ENCODE results near the gene TRAPPC6A. TPM values are rescaled to one million over a fixed set of nuclear protein-coding genes. Genes with fewer than 3 reads are reported as not detected.

The TRAPPC6A gene
- total and polyA plus RNA-seq, 9 of the 15 experiments (the other 6 are each of a cell fraction or from before 2014, with no cell fraction given) = 0.82 to 23.6 (median 11.6) TPM

DNA sequence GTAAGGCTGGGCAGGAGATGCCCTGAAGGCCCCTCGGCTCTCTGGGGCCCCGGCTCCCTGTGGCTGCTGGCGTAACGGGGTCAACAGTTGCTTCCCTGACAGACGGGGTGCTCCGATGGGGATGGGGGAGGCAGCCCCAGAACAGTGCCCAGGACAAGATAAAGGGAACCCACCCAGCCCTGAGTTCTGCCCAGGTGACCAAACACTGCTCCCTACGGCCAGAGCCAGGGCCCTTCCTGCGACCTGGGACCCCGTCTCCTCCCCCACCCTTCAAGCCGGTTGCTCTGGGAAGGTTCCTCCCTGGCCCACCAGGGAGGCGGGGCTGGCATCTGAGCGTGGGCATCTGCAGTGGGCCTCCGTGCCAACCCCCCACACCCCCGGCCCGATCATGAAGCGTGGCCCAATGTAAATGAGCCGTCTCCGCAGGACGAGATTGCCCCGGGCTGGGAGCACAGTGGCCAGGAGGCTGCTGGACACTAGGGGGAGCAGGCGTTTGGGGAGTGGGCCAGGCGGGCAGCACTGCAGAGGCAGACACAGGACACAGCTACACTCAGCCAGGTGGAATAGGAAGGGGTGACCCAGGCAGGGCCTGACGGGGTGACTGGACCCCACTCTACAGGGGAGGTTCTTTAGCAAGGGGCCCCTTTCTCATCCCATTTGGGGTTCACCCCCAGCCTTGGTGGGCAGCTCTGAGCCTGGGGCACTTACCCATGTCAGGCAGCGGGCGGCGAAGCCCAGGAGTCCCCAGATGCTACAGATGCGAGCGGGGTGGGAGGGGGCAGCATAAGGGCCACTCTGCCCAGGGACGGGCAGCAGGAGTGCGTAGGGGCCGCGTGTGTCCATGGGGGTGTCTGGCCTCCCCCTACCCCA, 16.1 kb downstream of the TRAPPC6A start:
- 26% methylated on average over 30 of the region's 32 CpGs for WGBS (ENCODE audit: insufficient coverage, low coverage, missing lambda C conversion rate)
- FAIRE-seq (peak; percentile 55), DNase-seq (ENCODE audit: extremely low read depth in 1 of 4, low spot score in 3 of 4) (peak; percentile 49 to 66 (median 60)), ATAC-seq (peak; percentile 87)
- Histone ChIP-seq H3K4me3 (no peak overlapping the region), H3K4me1 (replicated peaks in 1 of 2; ENCODE audit: control insufficient read depth in 2 of 2, insufficient read depth in 2 of 2, low read length in 2 of 2) (peaks cover 3 to 70% of the 10 kb centered on the region in 2 experiments; a peak in 3 of 5 replicates), H3K36me3 (ENCODE audit: control insufficient read depth, insufficient read depth, low read length) (no peaks in the 10 kb centered on the region), H3K27me3 (ENCODE audit: control insufficient read depth in 2 of 2, insufficient read depth in 2 of 2, low read length in 2 of 2) (peaks cover 6 to 26% of the 10 kb centered on the region in 2 experiments; a peak in 4 of 5 replicates), H3K27ac (ENCODE audit: extremely low read depth, low read depth, low read length) (no peak overlapping the region), H3K9me3 (replicated peaks; ENCODE audit: control insufficient read depth, insufficient read depth, low read depth, low read length) (no peaks in the 10 kb centered on the region), H3K79me2 (ENCODE audit: control insufficient read depth, insufficient read depth, low read length) (no peaks in the 10 kb centered on the region), H3K9me1 (ENCODE audit: control insufficient read depth, insufficient read depth, low read length) (no peaks in the 10 kb centered on the region), H4K20me1 (replicated peaks; ENCODE audit: control insufficient read depth, insufficient read depth, low read length) (peaks cover 18% of the 10 kb centered on the region; the same call in 1 of the 2 replicates), H3K9ac (ENCODE audit: insufficient read depth in 1 of 2, low read depth in 2 of 2, low read length in 2 of 2) (no peak overlapping the region), H3K4me2 (ENCODE audit: insufficient read depth, low read length) (no peak overlapping the region), H2AFZ (ENCODE audit: low read depth, low read length) (no peak overlapping the region)
- in situ Hi-C loops (cut with MboI) = no loop called here
- CTCF ChIA-PET (ENCODE audit: low intra/inter-chr PET ratio) = interaction anchor here (1.3 kb wide), 1 partner anchor 86 kb away, joined by 4 read pairs; no protein-coding TSS in a partner anchor
- BruUV-seq (replicated peaks) = no TSS peak
- intact Hi-C loops (cut with micrococcal nuclease) = loop anchor here (1.0 kb wide), 1 partner anchor 25 kb away; no protein-coding TSS in a partner anchor
- POLR2A ChIA-PET = interaction anchor here (0.7 kb wide), 1 partner anchor 11 kb away, joined by 3 read pairs; no protein-coding TSS in a partner anchor
- TF ChIP-seq ZBTB7A (IDR thresholded peaks at IDR 0.05; ENCODE audit: borderline replicate concordance, control insufficient read depth, low read depth, low read length) (peak; percentile 55; the same call in 1 of the 2 replicates), RBM25 (IDR thresholded peaks at IDR 0.05; ENCODE audit: low read depth, low read length, severe bottlenecking) (no peak), CTBP1 (IDR thresholded peaks at IDR 0.05; ENCODE audit: borderline replicate concordance) (no peak), TCF3 (CRISPR knock-in tag; IDR thresholded peaks at IDR 0.05) (no peak), ZNF263 (CRISPR knock-in tag; IDR thresholded peaks at IDR 0.05; ENCODE audit: borderline replicate concordance) (peak; percentile 62; the same call in 1 of the 2 replicates)
- TF ChIP-seq, protein P1, sequence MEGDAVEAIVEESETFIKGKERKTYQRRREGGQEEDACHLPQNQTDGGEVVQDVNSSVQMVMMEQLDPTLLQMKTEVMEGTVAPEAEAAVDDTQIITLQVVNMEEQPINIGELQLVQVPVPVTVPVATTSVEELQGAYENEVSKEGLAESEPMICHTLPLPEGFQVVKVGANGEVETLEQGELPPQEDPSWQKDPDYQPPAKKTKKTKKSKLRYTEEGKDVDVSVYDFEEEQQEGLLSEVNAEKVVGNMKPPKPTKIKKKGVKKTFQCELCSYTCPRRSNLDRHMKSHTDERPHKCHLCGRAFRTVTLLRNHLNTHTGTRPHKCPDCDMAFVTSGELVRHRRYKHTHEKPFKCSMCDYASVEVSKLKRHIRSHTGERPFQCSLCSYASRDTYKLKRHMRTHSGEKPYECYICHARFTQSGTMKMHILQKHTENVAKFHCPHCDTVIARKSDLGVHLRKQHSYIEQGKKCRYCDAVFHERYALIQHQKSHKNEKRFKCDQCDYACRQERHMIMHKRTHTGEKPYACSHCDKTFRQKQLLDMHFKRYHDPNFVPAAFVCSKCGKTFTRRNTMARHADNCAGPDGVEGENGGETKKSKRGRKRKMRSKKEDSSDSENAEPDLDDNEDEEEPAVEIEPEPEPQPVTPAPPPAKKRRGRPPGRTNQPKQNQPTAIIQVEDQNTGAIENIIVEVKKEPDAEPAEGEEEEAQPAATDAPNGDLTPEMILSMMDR (IDR thresholded peaks at IDR 0.05 in 2 of 3, conservative IDR thresholded peaks at IDR 0.05 in 1 of 3; ENCODE audit: insufficient read depth in 2 of 3, low read depth in 1 of 3, low read length in 3 of 3) = peak; percentile 76 to 82 (median 81)
- TF ChIP-seq, protein P2, sequence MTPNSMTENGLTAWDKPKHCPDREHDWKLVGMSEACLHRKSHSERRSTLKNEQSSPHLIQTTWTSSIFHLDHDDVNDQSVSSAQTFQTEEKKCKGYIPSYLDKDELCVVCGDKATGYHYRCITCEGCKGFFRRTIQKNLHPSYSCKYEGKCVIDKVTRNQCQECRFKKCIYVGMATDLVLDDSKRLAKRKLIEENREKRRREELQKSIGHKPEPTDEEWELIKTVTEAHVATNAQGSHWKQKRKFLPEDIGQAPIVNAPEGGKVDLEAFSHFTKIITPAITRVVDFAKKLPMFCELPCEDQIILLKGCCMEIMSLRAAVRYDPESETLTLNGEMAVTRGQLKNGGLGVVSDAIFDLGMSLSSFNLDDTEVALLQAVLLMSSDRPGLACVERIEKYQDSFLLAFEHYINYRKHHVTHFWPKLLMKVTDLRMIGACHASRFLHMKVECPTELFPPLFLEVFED (CRISPR knock-in tag; conservative IDR thresholded peaks at IDR 0.05) = no peak

All from K562 (cell line).